Stimulated activated CD4-positive, alpha-beta T cell treated with anti-CD3 and anti-CD28 coated beads, Interleukin-1b, Interleukin-23, amount 100 ng/mL, for 24 hours (primary cell): ENCODE measurements around the gene PHACTR3.

ENCODE experiments used
- DNase-seq, 4 experiments: peaks; one replicate each; pipeline ENCODE4 v3.0.0-alpha.2; 2020; ENCODE audit warnings: low read depth in 4 of 4, low spot score in 1 of 4

Gene PHACTR3

GRCh38 chr20:59726281-59726595 is 121.9 kb downstream of the PHACTR3 start:
- DNase-seq, result no peak

DNA sequence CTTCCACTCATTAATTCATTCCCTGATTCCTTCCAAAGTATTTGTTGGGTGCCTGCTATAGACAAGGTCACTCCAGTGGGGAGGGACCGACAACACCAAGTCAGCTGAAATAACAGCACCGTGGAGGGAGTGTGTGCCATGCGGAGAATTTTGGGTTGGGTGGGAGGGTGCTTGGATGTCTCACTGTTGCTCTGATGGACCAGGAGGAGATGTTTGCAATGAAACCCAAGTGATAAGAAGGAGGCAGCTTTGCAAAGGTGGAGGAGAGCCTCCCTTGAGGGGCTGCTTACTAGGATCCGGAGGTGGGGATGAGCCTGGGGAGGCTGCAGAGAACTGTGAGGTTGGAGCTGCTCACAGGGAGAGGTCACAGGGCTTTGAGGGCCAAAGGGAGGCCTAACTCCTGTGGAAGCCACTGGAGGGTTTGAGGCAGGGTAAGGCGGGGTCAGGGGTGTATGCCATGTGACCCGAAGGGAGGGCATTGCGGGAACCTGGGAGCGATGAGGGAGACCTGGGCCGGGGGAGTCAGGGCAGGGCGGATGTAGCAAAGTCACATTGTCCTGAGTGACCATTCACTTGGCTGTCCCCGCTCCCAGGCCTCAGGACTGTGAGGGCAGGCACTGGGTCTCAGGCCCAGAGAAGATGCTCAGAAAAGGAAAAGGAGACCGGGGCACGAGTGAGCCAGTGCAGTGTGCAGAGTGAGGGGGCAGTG is 124.5 kb downstream of the PHACTR3 start:
- DNase-seq, result no peak

DNA sequence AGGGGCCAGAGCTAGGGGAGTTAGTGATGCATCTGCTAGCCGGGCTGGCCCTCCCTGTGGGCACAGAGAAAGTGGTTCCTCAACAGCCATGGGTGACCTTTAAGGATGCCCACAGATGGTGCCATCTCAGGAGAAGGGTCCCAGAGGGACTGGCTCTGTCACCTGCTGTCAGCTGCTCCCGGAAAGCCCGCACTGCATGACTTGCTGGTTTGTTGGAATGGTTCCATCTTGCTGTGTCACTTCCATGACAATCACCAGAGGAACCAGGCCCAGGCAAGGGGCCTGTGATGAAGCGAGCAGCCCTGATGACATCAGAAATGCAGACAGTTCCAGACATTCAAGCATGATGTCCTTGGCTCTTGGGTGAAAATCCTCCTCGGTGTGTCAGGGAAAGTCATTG is 125.2 kb downstream of the PHACTR3 start:
- no peak for DNase-seq

DNA sequence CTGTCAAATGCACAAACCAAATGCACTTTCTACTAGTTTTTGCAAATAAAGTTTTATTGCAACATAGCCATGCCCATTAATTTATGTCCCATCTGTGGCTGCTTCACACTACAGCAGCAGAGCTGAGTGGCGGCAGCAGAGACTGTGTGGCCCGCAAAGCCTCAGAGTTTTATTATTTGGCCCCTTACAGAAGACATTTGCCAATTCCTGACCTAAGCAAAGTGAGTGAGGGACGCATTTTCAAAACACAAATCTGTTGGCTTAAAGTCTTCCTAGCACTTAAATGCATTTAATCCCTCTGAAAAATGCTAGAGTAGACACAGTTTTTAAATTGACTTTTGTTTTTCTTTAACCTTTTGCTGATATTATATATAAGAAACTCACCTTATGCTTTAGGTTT is 126.4 kb downstream of the PHACTR3 start:
- no peak for DNase-seq

- DNase-seq, result no peak
Observed at GRCh38 chr20:59731376-59731775, 127.0 kb downstream of the PHACTR3 start.

DNA sequence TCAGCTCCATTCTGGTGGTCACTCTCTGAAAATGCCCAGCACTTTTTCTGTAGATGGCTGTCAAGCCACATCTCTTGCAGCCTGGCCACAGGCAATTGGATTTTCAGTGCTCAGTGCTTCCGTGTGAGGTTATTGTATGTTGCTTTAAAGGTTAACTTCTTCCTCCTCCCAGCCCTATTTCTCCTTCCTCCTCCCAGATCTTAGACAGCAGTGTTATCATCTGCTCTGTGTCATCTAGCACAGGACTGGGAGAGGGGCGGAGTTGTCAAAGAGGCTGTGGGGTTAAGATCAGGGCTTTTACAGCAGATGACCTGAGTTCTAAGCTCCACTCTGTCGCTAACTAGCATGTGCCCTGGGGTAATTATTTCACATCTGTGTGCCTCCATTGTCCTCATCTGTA is 129.0 kb downstream of the PHACTR3 start:
- no peak for DNase-seq

DNA sequence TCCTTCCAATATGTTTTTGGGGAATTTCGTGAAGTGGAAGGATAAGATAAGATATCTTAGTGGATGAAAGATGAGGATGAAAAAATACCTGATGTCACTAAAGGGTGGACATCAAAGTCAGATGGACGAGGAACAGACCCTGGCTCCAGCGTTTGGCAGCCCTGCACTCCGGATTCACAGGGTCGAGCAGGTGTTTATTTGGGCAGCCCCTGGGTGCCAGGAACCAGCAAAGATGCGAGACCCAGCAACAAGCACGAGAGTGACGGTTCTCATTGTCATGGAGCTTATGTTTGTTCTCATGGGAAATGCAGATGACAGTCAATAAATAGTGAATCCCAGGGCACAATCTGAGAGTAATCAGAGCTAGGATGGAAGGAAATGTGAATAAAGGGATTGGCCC is 131.1 kb downstream of the PHACTR3 start:
- DNase-seq, result no peak

DNA sequence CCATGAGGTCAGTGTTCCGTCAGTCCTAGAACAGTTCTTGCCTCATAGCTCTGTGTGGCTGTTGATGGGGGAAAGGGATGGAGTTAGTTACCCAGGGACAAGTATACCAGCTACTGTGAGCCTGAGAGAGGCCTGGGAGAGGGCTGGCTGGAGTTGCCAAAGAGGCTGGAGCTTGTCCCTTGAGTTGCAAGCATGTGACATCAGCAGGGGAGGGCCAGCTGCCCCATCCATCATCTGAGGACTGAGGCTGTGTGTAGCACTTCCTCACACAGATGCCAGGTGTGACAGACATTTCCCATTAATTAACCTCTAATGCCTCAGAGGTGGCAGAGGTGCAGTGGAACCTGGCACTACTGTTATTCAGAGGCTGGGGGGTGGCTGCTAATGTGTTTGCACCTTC is 131.6 kb downstream of the PHACTR3 start:
- DNase-seq, result no peak

- no peak for DNase-seq
Observed at GRCh38 chr20:59736366-59736765, 132.0 kb downstream of the PHACTR3 start.

DNA sequence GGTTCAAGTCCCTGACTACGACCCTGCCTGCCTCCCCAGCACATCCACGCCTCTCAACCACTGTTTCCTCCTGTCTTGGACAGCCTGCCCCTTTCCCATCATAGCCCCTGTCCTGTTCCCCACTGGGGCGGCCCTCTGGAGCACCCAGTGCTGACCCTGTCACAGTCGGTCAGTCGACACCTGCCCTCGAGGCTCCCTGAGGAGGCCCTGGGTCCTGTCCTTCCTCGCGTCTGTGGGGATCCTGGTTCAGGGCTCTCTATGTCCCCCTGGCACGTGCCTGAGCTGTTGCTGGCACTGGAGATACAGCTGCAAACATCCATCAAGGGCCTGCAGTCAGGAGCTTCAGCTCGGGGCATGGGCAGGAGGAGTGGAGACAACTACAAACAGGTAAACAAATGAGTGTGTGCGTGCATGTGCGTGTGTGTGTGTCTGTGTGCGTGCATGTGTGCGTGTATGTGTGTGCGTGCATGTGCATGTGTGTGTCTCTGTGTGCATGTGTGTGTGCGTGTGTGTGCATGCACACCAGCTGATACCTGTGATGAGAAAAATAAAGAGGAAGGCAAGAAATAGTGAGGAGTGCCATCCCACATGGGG is 132.8 kb downstream of the PHACTR3 start:
- DNase-seq, result no peak

GRCh38 chr20:59737816-59738215 is 133.5 kb downstream of the PHACTR3 start:
- DNase-seq, result no peak

- DNase-seq, result no peak
Observed at GRCh38 chr20:59738851-59739250, 134.5 kb downstream of the PHACTR3 start.

GRCh38 chr20:59740621-59741020 is 136.3 kb downstream of the PHACTR3 start:
- no peak for DNase-seq

DNA sequence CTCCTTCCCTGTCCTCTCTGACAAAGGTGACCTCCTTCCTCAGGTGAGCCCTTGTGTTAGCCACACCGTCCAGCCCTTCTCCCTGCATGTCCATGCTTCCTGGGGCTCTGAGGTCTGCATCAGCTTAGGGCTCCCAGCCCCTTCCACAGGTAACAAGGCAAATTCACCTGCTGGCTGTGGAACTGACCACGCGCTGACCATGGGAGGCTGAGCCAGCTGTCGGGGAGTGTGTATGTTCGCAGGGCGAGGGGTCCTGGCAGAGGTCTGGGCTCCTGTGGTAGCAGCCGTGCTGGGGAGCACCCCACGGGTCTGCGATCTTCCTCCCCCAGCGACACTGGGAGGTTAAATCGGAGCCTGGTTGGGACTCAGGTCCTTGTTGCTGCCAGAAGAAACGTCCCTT is 136.7 kb downstream of the PHACTR3 start:
- DNase-seq, result no peak

- DNase-seq, result no peak
Observed at GRCh38 chr20:59742351-59743095, 138.2 kb downstream of the PHACTR3 start.

GRCh38 chr20:59743308-59743707 is 139.0 kb downstream of the PHACTR3 start:
- DNase-seq, result no peak

GRCh38 chr20:59743767-59744485 is 139.6 kb downstream of the PHACTR3 start:
- no peak for DNase-seq

GRCh38 chr20:59744756-59745155 is 140.4 kb downstream of the PHACTR3 start:
- DNase-seq, result no peak

GRCh38 chr20:59745201-59745600 is 140.9 kb downstream of the PHACTR3 start:
- no peak for DNase-seq

- DNase-seq, result no peak
Observed at GRCh38 chr20:59745716-59746115, 141.4 kb downstream of the PHACTR3 start.

GRCh38 chr20:59746155-59746554 is 141.8 kb downstream of the PHACTR3 start:
- DNase-seq, result no peak
